GM18907 (cell line): Measurements from ENCODE around the gene KLC1.

ENCODE experiments used
- ATAC-seq: cut with Tn5 transposase; IDR thresholded peaks from one replicate; pipeline ENCODE4 v1.9.1; 2021; ENCODE audit warnings: mild to moderate bottlenecking, moderate library complexity; ENCODE audit not compliant: unreplicated experiment

Gene KLC1

GRCh38 chr14:103688906-103689902, 60.2 kb downstream of the KLC1 start:
- ATAC-seq = peak; percentile 44

- no peak for ATAC-seq
These were observed 61.3 kb downstream of the KLC1 start for GRCh38 chr14:103690332-103690731.

GRCh38 chr14:103691655-103692054, 62.6 kb downstream of the KLC1 start:
- peak; percentile 64 for ATAC-seq

GRCh38 chr14:103692159-103692558, 63.1 kb downstream of the KLC1 start:
- ATAC-seq = peak; percentile 23

DNA sequence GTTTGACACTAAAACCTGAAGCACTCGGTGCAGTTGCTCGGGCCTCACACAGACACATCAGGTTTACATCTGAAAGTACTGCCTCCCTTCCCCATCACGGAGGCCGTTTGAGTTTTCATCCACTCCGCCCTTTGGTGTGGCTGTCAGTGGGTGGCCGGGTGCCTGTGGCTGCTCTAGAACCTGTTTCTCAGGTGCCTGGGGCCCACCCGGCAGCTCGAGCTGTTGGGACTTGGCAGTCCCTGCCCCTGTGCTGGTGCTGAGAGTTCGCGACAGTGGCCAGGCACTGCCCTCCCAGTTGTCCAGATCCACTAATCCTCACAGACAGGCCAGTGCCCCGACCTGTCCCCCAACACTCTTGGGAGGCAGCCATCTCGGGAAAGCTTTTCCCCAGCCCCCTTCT, 63.9 kb downstream of the KLC1 start:
- ATAC-seq = no peak

- no peak for ATAC-seq
These were observed 64.5 kb downstream of the KLC1 start for GRCh38 chr14:103693515-103693914.

DNA sequence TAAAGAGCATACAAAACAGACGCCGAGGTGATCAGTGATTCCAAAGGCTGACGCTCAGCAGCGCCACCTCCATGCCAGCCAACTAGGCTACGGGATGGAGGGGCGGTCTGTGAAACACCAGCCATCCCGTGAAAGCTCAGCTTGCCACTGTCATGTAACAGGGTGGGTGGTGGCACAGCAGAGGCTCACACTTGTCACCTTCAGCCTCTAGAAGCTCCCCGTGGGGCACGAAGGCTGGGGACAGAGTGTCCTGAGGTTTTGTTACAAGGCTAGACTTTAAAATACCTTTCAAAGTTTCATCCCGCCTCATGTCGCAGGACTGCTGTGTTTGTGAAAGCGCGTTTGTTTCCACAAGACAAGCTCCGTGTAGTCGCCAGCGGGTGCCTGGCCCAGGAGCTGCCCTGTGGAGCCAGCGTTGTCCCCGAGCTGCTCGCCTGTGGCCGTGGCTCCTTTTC, 65.6 kb downstream of the KLC1 start:
- ATAC-seq = no peak

DNA sequence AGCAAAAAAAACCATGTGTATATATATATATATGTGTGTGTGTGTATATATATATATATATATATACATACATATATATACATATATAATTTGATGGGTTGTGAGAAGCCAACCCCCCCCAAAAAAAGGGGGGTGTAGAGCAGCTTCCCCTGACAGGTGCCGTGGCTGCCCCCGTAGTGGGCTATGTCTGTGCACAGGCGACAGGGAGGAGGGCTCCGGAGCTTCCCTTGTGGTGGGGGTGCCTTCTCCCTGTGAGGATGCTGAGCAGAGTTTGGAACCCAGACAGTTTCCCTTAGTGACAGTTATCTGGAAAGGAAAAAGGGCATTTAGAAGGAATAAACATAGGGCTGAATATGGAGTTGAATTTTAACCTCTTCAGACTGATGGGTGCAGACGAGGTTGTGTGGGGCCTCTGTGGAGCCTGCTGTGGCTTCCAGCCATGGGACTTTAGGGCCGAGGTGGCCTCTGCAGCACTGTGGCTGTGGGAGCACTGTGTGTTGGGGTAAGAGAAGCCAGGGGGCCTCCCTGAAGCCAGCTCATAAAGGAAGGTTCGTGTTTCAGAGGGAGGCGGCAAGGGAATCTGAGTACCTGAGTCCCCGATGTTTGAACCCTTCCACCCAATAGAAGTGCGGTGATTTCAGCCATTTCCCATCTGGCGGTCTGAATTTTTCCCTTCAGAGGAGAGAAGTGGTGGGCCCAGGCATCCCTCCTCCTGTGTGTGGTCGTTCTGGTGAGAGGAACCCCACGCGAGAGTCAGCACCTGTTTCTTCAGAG, 66.5 kb downstream of the KLC1 start:
- ATAC-seq = no peak

DNA sequence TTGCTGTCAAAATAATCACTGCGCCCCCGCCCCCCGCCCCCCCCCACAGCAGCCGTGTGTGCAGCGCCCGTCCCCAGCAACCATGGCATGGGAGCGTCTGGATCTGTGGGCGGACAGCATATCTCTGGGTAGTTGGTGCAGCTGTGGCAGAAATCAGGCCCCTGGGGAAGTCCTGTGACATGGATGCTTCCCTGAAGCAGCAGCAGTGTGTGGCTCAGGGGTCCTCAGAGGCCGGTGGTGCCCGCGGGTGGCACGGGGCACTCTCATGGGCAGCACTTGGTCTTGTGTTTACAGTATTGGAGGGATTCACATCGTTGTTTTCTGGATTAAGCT, 67.0 kb downstream of the KLC1 start:
- ATAC-seq = no peak

- no peak for ATAC-seq
These were observed 67.6 kb downstream of the KLC1 start for GRCh38 chr14:103696466-103697071.

DNA sequence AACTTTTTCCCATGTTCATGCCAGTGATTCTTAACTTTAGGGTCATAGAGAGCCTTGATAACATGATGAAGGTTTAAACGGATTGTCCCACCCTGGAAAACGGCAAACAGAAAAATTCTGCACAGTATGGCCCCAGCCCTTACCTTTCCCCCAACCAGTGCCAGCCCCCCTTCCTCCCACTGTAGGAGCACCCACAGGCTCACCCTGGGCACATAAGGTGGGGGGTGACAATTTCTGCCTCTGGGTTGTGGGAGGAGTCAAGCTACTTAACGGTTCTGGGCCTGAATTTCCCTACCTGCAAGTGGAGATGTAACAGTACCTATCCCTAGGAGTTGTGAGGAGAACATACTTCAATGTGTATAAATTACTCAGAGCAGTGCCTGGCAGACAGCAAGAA, 68.2 kb downstream of the KLC1 start:
- ATAC-seq = no peak

DNA sequence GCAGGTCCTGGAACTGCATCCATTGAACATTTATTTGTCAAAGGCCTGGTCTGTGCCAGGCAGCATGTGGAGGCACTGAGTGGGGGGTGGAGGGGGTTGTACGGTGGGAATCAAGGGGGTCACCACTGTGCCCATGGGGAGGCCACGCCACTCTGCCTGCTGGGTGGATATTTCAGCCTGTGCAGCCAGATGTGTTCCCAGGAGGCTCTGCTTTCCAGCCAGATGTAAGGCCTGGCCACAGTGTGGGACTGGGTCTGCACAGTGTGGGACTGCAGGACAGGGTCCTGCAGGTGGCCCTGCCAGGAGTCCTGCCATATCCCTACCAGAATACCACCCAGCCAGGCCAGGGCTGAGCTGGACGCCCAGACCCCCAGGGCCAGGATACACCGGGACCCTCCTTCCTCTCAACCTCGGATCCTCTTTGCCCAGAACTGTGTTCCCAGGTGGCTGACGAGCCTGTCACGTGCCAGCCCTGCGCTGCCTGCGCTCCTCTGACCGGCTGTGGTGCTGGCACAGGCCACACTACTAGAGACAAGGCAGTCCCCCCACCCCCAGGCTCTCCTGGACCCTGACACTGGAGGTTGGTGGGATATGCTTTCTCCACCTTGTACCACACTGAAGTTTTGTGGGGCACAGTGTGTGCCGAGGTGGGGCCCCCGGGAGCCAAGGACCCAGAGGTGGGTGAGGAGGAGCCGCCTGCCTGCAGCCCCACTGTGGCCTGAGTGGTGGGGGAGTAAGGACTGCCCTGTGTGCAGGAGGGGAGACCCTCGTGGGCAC, 68.8 kb downstream of the KLC1 start:
- ATAC-seq = no peak

DNA sequence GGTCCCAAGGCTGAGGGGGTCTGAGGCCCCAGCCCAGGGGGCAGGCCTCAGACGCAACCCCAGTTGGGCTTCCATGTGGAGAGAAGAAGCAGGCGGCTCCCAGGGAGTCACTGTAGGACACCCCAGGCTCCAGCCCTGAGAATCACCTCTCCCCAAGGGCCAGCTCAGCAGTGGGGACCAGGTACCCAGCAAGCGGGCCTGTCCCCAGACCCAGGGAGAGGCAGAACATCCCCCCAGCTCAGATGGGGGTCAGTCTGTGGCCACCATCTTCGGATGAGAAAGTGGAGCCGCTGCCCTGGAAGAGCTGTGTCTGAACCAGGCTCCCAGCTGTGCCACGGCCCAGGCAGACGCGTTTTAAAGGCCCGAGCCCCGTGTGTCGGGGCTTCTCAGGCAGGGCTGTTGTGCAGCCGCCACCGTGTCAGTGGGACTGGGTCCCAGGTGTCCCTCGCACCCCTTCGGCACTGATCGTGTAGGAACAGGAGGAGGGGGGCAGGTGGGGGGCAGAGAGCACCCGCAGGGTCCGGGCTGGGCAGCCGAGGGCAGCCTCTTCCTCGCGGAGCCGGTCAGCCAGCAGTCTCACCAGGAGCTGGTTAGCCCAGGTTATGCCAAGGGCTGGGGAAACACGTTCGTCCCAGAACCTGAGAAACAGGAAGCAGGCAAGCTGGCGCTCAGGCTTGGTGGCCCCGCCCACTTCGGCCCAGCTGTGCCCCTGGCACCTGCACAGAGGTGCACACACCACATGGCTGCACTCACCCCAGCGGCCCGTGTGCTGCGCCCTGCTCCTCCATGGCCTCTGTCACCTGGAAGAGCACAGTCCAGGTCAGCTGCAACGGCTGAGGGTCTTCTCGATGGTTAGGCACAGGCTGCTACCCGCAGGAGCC, 69.6 kb downstream of the KLC1 start:
- no peak for ATAC-seq

- no peak for ATAC-seq
These were observed 70.2 kb downstream of the KLC1 start for GRCh38 chr14:103699261-103699661.

DNA sequence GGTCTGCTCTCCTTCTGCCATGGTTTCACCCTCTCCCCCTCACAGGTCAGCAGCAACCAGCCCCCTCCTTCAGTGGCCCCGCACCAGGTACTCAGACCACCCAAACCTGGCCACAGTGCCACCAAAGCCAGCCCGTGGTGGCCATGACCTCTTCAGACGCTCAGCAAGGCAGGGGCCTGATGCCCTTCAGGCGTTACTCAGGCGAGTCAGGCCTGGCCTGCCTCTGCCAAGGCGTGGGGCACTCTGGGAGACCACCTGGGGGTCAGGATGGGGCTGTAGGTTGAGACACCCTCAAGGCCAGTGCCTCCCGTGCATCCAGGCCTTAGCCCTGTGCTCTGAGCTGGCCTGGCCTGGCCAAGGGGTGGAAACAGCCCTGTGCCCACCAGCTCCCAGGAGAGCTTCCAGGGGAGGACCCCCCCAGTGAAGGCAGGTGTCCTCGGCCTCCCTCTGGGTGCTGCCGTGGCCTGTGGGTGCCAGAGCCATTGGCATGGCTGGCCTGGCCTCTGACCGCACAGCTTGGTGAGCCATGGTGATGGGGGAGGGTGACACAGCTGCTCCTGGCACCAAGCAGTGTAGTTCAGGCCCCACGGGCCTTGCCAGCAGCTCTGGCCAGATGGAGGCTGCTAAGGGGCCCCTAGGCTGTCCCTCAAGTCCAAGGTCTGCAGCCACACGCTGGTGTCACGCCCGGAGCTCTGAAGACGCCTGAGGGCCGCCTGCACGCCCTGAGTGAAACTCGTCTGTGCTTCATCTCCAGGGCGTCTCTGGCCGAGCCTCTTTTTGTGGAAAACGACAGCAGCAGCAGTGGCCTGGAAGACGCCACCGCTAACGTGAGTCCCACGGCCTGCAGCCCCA, 71.1 kb downstream of the KLC1 start:
- ATAC-seq = no peak

DNA sequence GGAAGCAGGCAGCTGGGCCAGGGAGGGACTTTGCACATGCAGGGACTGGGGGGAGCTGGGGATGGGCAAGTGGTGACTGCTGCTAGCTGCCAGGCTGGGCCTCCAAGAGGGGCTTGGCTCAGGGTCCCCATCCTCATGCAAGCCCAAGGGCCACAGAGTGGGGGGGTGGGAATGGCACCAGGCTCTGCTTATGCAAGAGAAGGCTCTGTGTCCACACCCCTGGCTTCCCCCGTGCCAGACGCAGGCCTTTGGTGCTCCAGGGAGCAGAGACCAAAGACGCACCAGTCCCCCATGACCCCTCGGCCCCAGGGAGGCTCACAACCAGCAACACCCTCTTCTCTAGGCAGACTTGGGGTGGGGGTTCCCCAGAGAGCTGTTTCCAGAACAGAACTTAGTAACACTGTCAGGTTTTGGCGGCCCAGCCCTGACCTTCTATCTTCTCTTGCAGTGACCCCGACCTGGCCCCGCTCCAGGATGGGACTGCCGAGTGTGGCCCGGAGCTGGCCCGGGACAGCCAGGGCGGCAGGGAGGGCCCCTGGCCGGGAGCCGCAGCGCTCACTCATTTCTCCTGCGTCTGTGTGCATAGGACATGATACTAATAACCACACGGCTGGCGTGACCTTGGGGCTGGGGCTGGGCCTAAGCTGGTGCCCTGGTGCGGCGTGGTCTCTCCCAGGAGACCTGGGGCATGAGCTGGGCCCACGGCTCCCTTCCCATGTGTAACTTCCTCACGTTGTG, 71.9 kb downstream of the KLC1 start:
- ATAC-seq = no peak

DNA sequence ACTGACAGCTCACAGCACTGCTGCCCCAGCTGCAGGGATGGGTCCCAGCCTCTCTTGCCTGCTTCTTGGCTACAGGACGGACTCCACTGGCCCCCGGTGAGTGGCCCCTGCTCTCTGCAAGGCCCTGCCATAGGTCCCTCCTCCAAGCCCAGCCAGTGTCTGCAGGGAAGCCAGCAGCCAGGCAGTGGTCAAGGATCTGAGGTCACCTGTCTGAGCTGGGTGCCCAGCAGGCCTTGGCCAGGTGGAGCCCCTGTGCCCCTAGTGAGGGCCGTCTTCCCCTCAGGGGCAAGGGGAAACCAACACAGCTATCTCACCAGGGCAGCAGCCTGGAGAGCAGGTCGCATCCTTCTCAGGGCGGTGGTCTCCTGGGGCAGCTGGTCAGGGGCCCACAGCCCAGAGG, 73.1 kb downstream of the KLC1 start:
- ATAC-seq = no peak
